Testis (tissue), 2 donors: Measurements from ENCODE around the gene KCNV2.

Experiments used
- POLR2A ChIP-seq: fragments of 450-650 bp; IDR thresholded peaks from one replicate; pipeline ENCODE4 v1.6.1; 2017; ENCODE audit warnings: antibody characterized with exemption, mild to moderate bottlenecking, moderate library complexity
- TF ChIP-seq, protein P1 (sequence below), 3 experiments: fragments of 450-650 bp in 2 of 3; fragments of 200-600 bp in 1 of 3; sonication (generic) in 1 of 3; IDR thresholded peaks; one replicate each; pipeline ENCODE4 v1.5.1; 2016 to 2019; ENCODE audit warnings: antibody characterized with exemption in 3 of 3, mild to moderate bottlenecking in 2 of 3, moderate library complexity in 1 of 3

DNA sequence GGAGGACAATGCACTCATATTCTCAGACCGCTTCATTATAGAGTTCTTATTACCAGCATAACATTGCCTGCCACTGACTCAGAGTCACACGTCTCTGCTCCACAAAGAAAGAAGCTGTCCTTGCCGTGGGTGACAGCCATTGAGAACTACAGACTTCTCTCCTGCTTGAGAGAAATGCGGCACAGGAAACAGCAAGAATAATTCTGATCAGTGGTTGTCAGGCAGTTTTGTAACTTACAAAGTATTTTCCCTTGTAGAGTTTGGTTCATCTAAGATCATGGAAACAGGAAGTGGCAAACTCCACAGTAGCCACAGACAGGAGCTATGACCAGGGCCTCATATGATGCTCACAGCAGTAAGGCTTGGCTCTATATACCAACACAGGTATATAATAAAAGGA, 47.0 kb downstream of the KCNV2 start:
- TF ChIP-seq, protein P1, sequence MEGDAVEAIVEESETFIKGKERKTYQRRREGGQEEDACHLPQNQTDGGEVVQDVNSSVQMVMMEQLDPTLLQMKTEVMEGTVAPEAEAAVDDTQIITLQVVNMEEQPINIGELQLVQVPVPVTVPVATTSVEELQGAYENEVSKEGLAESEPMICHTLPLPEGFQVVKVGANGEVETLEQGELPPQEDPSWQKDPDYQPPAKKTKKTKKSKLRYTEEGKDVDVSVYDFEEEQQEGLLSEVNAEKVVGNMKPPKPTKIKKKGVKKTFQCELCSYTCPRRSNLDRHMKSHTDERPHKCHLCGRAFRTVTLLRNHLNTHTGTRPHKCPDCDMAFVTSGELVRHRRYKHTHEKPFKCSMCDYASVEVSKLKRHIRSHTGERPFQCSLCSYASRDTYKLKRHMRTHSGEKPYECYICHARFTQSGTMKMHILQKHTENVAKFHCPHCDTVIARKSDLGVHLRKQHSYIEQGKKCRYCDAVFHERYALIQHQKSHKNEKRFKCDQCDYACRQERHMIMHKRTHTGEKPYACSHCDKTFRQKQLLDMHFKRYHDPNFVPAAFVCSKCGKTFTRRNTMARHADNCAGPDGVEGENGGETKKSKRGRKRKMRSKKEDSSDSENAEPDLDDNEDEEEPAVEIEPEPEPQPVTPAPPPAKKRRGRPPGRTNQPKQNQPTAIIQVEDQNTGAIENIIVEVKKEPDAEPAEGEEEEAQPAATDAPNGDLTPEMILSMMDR (IDR thresholded peaks at IDR 0.05), result no peak
- TF ChIP-seq POLR2A, result no peak
